Loucy (cell line): Measurements from ENCODE around the gene SCCPDH.

ENCODE experiments used
- H2AFZ ChIP-seq: fragments of 200-600 bp; sonication (generic); 2 replicates; pipeline ENCODE4 v1.6.0; 2016; ENCODE audit warnings: antibody characterized with exemption, mild to moderate bottlenecking, low read length, moderate library complexity
- H3F3A ChIP-seq: fragments of 200-600 bp; 2 replicates; pipeline ENCODE4 v1.6.0; 2016; ENCODE audit warnings: antibody characterized with exemption, low read depth, mild to moderate bottlenecking
- H3K27me3 ChIP-seq: fragments of 200-600 bp; sonication (generic); 2 replicates; pipeline ENCODE4 v1.6.1; 2014; ENCODE audit warnings: low read length, mild to moderate bottlenecking; ENCODE audit not compliant: insufficient read depth, poor library complexity, severe bottlenecking
- H3K36me3 ChIP-seq: fragments of 200-600 bp; sonication (generic); 2 replicates; pipeline ENCODE4 v1.6.1; 2016; ENCODE audit warnings: low read length; ENCODE audit not compliant: insufficient read depth
- H3K4me1 ChIP-seq: fragments of 200-600 bp; sonication (generic); 2 replicates; pipeline ENCODE4 v1.5.1; 2014; ENCODE audit warnings: low read length, mild to moderate bottlenecking; ENCODE audit not compliant: insufficient read depth, poor library complexity, severe bottlenecking
- H3K4me2 ChIP-seq: fragments of 200-600 bp; sonication (generic); 2 replicates; pipeline ENCODE4 v1.6.0; 2014; ENCODE audit warnings: antibody characterized with exemption, low read length, low read depth, mild to moderate bottlenecking; ENCODE audit not compliant: poor library complexity, severe bottlenecking
- H3K4me3 ChIP-seq: fragments of 200-600 bp; sonication (generic); 2 replicates; pipeline ENCODE4 v1.5.1; 2014; ENCODE audit warnings: low read length, mild to moderate bottlenecking, mixed read lengths; ENCODE audit not compliant: poor library complexity, severe bottlenecking
- H3K79me2 ChIP-seq: fragments of 200-600 bp; sonication (generic); 2 replicates; pipeline ENCODE4 v1.6.1; 2014; ENCODE audit warnings: low read length; ENCODE audit not compliant: insufficient read depth
- H3K9ac ChIP-seq: fragments of 200-600 bp; sonication (generic); 2 replicates; pipeline ENCODE4 v1.6.0; 2014; ENCODE audit warnings: mild to moderate bottlenecking, low read depth, low read length, moderate library complexity; ENCODE audit not compliant: poor library complexity, severe bottlenecking
- H3K9me2 ChIP-seq: fragments of 200-600 bp; sonication (generic); replicated peaks from 2 replicates; pipeline ENCODE4 v1.6.1; 2016; ENCODE audit warnings: low read depth, low read length, mixed read lengths
- H3K9me3 ChIP-seq: fragments of 200-600 bp; sonication (generic); 2 replicates; pipeline ENCODE4 v1.6.1; 2014; ENCODE audit warnings: mild to moderate bottlenecking, antibody characterized with exemption, low read length, low read depth; ENCODE audit not compliant: insufficient read depth
- H4K20me1 ChIP-seq: fragments of 200-600 bp; sonication (generic); 2 replicates; pipeline ENCODE4 v1.6.0; 2014; ENCODE audit warnings: antibody characterized with exemption, low read length, mild to moderate bottlenecking; ENCODE audit not compliant: insufficient read depth, poor library complexity, severe bottlenecking
- EZH2phosphoT487 ChIP-seq: fragments of 200-600 bp; IDR thresholded peaks from 2 replicates; pipeline ENCODE4 v1.6.1; 2018; ENCODE audit warnings: antibody characterized with exemption, mild to moderate bottlenecking, moderate library complexity, borderline replicate concordance
- TF ChIP-seq, protein P1 (sequence below): fragments of 200-600 bp; sonication (generic); conservative IDR thresholded peaks from 2 replicates; pipeline ENCODE4 v1.5.1; 2014; ENCODE audit warnings: mild to moderate bottlenecking, antibody characterized with exemption, low read length

SCCPDH gene

GRCh38 chr1:246790364-246790763 is 66.2 kb downstream of the SCCPDH start:
- H4K20me1 ChIP-seq, result no peaks in the 10 kb centered on the region
- peaks cover 6% of the 10 kb centered on the region for H3K4me1 ChIP-seq
- H3F3A ChIP-seq, result no peaks in the 10 kb centered on the region
- H2AFZ ChIP-seq, result no peak overlapping the region
- H3K9me2 ChIP-seq, result no peaks in the 10 kb centered on the region
- no peaks in the 10 kb centered on the region for H3K9me3 ChIP-seq
- H3K4me3 ChIP-seq, result no peak overlapping the region
- no peaks in the 10 kb centered on the region for H3K79me2 ChIP-seq
- H3K4me2 ChIP-seq, result no peak overlapping the region
- H3K27me3 ChIP-seq, result no peaks in the 10 kb centered on the region
- no peaks in the 10 kb centered on the region for H3K36me3 ChIP-seq
- TF ChIP-seq, protein P1, sequence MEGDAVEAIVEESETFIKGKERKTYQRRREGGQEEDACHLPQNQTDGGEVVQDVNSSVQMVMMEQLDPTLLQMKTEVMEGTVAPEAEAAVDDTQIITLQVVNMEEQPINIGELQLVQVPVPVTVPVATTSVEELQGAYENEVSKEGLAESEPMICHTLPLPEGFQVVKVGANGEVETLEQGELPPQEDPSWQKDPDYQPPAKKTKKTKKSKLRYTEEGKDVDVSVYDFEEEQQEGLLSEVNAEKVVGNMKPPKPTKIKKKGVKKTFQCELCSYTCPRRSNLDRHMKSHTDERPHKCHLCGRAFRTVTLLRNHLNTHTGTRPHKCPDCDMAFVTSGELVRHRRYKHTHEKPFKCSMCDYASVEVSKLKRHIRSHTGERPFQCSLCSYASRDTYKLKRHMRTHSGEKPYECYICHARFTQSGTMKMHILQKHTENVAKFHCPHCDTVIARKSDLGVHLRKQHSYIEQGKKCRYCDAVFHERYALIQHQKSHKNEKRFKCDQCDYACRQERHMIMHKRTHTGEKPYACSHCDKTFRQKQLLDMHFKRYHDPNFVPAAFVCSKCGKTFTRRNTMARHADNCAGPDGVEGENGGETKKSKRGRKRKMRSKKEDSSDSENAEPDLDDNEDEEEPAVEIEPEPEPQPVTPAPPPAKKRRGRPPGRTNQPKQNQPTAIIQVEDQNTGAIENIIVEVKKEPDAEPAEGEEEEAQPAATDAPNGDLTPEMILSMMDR, result no peak
- no peak for TF ChIP-seq EZH2phosphoT487
- H3K9ac ChIP-seq, result no peak overlapping the region

DNA sequence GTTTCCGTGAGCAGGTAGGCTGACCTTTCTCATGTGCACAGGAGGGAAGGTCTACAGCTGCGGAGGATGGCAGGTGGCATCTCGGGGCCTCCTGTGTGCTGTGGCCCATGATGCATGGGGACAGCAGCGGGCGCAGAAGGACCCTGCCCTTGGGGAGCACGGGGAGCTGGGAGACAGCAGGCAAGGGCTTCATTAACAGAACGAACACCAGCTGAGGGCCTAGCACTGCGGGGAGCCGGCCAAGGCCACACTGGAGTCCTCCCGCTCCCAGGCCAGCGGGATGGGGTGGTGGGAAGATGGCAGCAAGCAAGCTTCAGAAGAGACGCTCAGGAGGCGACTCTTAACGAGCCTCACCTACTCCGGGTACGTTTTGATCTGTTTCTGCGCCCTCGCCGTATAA is 66.6 kb downstream of the SCCPDH start:
- Histone ChIP-seq H3K9me2 (no peaks in the 10 kb centered on the region), H3K27me3 (no peaks in the 10 kb centered on the region), H2AFZ (no peak overlapping the region), H3K9me3 (no peaks in the 10 kb centered on the region), H3K4me2 (no peak overlapping the region), H3K4me3 (no peak overlapping the region), H3K9ac (no peak overlapping the region), H3K79me2 (no peaks in the 10 kb centered on the region), H3K36me3 (no peaks in the 10 kb centered on the region), H3K4me1 (peaks cover 5% of the 10 kb centered on the region), H4K20me1 (no peaks in the 10 kb centered on the region), H3F3A (no peaks in the 10 kb centered on the region)
- TF ChIP-seq, protein P1, result no peak
- no peak for TF ChIP-seq EZH2phosphoT487

GRCh38 chr1:246791303-246791918 is 67.2 kb downstream of the SCCPDH start:
- Histone ChIP-seq H3K79me2 (no peaks in the 10 kb centered on the region), H3K9me2 (no peaks in the 10 kb centered on the region), H3K4me1 (peaks cover 5% of the 10 kb centered on the region), H4K20me1 (no peaks in the 10 kb centered on the region), H3K27me3 (no peaks in the 10 kb centered on the region), H2AFZ (no peak overlapping the region), H3K36me3 (no peaks in the 10 kb centered on the region), H3K9ac (no peak overlapping the region), H3K4me3 (no peak overlapping the region), H3K4me2 (no peak overlapping the region), H3F3A (no peaks in the 10 kb centered on the region), H3K9me3 (no peaks in the 10 kb centered on the region)
- TF ChIP-seq EZH2phosphoT487, result no peak
- TF ChIP-seq, protein P1, result no peak
